NCI-H2227 (cell line): ENCODE data around the gene KSR2.
"Not testable (repeated sequence)": the region's sequence is repeated elsewhere in the genome, so short reads cannot be mapped to it uniquely, and the experiment has no call there.

ENCODE experiments used
- DNase-seq: peaks from one replicate; lab custom pipeline; 2025; ENCODE audit not compliant: unreplicated experiment; lab: John Stamatoyannopoulos, UW

Gene KSR2

DNA sequence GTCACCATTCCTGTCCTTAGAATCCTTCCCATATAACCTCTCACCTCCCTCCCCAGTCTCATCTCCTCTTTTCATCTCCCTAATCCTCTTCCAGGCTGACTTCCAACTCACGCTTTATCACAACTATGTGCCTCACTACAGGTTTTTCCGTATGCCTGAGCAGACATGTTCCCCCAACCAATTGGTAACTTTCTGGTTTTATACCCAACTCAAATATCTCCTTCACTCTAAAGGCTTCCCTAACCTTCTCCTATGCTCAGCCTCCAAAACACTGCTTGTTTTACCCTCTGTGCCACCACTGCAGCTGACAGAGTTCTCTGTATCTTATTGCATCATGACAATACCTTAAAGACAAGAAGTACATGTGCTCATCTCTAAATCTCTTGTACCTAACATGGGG is 139.7 kb downstream of the KSR2 start:
- DNase-seq: no peak

DNA sequence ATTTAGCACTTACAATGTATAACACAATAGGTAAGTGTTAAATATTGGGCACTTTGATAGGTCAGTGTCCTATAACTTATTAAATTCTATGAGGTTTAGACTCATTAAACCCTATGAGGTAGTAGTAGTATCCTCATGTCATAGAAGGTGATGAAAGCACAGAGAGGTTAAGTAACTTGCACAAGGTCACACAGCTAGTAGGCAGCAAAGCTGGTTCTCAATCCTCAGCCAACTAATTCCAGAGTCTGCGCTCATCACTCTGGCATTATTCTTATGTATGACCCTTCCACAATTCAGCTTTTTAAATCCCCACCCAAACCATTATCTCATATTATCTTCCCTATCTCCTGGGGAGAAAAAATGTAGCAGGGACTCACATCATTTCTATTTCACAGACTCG is 141.1 kb downstream of the KSR2 start:
- DNase-seq: no peak

DNA sequence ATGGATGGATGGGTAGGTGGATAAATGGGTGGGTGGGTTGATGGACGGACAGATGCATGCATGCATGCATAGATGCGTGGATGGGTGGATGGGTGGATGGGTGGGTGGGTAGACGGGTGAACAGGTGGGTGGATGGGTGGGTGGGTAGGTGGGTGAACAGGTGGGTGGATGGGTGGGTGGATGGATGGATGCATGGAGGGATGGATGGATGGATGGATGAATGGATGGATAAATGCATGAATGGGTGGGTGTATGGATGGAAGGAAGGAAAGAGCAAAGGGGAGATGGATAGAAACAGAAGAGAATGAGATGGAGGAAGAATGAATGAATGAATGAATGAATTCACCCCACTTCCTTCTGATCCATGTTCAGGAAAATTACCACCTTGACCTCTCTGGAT is 143.0 kb downstream of the KSR2 start:
- no peak for DNase-seq

DNA sequence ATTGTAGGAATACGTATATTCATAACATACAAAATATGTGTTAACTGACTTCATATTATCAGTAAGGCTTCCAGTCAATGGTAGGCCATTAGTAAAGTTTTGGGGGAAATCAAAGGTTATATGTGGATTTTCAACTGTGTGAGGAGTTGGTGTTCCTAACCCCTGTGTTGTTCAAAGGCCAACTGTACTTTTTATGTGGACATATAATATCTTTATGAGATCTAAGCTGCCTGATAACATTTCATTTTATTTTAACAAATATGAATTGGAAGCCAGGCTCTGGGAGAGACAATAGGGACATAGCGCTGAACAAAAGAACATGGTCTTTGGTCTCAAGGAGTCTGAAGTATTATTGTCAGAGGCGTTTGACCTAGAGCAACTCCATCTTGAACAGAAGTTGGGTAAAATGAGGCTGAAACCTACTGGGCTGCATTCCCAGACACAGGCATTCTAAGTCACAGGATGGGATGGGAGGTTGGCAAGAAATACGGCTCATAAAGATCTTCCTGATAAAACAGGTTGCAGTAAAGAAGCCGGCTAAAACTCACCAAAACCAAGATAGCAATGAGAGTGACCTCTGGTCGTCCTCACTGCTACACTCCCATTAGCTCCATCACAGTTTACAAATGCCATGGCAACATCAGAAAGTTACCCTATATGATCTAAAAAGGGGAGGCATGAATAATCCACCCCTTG is 147.2 kb downstream of the KSR2 start:
- no peak for DNase-seq

DNA sequence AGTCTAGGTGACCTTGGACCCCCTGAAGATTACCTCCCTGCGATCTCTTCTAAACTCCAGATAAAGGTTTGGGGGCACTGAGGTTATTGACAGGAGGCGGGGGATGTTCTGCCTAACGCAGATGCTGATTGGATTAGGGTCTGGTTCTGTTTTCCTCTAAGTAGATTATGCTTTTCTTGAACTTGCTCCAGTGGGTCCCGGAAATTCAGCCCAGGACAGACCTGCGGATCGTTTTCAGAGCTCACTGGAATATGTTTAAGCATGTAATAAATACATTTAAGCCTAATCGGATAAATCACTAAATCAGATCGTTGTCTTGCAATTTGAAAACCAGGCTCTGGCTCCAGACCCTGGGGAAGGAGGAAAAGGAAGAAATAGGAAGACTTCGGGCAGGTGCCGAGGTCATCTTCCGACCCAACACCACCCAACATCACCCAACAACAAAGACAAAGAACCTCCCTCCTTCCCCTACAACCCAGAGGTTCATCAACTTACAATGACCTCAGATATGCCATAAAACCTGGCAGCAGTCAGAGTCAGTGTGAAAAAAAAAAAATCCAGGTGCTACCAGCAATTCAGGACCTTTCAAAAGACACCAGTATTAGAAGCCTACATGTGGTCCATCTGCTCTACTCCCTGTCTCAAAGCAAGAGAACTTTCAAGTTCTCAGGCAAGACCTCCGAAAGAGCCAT is 148.4 kb downstream of the KSR2 start:
- no peak for DNase-seq

DNA sequence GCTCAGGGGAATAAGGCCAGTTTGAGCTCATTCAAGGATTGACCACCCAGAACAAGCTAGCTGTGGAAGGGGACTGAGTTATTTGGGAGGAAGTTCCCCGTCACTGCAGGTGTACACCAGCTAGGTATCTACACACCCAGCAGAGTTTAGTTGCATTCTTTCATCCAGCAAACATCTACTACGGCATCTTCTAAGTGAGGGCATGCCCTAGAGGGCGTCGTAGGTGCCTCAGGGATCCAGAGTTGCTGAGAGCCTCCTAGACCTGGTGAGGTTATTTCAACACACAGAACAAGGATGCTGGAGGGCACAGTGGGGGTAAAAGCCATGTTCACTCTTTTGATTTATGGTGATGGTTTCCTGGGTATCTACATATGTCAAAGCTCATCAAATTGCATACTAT is 149.6 kb downstream of the KSR2 start:
- DNase-seq: no peak

DNA sequence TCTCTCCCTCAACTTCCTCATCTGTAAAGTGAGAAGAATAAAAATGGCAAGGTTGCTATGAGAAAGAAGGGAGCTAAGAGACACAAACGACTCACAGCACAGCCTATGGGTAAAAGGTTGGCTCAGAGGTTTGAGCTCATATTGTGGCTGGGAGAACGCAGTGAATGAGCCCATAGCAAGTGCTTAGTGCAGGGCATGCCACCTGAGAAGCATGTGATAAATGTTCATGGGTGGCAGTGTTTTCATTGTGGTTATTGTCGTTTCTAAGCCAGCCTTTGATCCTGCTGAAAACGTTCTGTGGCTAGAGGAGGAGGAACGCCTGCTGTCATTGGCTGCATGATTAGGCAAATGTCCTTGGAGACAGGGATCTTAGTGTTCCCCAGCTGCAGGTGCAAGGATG is 150.4 kb downstream of the KSR2 start:
- DNase-seq: no peak

DNA sequence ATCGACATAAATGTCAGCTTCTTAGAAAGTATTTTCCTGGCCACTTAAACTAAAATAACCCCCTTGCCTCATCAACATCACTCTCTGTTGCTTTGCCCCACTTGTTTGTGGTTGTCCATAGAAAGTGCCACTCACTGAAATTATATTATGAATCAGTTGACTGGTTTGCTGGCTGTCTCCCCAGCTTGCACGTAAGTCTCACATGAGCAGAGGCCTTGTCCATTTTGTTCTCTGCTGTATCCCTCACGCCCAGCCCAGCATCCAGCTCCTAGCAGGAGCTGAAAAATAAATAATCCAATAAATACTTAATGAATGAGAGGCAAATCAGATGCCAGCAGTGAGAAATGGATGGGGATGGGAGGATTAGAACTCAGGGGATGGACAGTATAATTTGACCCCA is 159.3 kb downstream of the KSR2 start:
- DNase-seq: no peak

DNA sequence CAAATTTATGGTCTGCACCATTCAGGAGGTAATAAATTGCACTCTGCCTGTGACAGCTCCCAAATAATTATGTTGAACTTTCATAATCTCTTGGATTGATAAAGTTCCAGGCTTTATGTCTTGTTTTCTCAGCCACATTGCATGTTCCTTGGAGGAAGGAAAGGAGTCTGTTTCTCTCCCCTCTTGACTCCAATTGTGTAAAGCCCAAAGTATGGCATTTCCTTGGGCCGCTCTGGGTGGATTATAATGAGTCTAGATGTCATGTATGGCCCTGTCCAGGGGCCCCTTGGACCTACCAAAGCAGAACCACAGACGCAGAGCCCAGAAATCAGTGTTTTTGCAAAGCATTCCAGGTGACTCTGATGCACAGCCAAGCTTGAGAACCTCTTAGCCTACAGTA is 160.8 kb downstream of the KSR2 start:
- DNase-seq: no peak

DNA sequence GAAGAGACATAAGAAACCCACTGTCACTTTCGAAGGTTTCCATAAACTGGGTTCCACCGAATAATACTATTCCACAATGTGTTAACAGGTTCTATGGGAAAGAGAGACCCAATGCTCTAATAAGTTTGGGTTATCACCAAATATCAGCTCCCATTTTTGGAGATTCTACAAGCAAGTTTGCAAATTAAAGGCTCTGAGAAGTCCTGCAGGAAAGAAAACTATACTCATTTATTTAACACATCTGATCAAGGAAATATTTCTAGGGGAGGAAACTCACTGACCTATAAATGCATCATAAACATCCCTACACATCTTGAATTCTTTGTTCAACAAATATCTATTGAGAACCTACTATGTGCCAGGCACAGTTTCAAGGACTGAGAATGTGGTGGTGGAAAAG is 161.4 kb downstream of the KSR2 start:
- no peak for DNase-seq

DNA sequence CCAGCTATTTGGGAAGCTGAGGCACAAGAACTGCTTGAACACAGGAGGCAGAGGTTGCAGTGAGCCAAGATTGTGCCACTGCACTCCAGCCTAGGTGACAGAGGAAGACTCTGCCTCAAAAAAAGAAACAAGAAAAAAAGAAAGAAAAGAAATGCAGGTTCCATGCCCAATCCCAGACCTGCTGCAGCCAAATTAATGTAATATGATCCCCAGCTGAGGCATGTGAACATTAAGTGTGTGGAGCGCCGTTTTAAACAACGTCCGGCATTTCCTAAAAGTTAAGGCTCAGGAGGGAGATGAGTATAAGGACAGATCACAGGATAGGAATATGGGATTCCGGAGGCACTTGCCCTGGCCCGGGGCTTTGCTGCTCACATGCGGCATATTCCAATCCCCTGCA is 162.9 kb downstream of the KSR2 start:
- no peak for DNase-seq

DNA sequence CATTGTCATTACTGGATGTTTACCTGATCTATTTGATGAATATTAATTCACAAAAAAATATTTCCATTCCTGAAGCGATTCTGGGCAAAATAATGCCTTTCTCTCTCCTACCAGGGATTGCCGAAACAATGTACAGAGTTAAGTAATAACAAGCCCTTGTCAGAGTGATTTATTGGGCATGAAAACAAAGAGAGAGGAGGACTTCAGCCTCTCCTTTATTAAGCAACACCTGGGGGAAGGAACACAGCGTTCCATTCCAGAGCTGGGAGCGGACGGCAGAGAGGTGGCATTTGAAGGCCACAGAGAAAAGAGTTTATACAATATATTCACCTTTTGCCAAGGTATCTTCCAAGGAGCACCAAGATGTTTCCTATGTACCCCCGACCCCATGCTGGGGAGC is 165.8 kb downstream of the KSR2 start:
- peak; percentile 16 for DNase-seq

DNA sequence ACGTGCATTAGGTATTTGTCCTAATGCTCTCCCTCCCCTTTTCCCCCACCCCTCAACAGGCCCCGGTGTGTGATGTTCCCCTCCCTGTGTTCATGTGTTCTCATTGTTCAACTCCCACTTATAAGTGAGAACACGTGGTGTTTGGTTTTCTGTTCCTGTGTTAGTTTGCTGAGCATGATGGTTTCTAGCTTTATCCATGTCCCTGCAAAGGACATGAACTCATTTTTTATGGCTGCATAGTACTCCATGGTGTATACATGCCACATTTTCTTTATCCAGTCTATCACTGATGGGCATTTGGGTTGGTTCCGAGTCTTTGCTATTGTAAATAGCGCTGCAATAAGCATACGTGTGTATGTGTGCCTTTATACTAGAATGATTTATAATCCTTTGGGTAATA is 168.1 kb downstream of the KSR2 start:
- not testable (repeated sequence) for DNase-seq

DNA sequence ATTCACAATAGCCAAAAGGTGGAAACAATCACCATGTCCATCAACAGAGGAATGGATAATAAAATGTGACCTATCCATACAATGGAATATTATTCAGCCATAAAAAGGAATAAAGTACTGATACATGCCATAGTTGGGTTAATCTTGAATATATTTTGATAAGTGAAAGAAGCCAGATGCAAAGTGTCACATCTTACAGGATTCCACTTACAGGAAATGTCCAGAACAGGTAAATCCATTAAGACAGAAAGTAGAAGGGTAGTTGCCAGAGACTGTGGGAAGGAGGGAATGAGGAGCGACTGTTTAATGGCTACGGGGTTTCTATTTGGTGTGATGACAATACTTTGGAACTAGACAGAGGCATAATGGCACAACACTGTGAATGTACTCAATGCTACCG is 171.6 kb downstream of the KSR2 start:
- no peak for DNase-seq

DNA sequence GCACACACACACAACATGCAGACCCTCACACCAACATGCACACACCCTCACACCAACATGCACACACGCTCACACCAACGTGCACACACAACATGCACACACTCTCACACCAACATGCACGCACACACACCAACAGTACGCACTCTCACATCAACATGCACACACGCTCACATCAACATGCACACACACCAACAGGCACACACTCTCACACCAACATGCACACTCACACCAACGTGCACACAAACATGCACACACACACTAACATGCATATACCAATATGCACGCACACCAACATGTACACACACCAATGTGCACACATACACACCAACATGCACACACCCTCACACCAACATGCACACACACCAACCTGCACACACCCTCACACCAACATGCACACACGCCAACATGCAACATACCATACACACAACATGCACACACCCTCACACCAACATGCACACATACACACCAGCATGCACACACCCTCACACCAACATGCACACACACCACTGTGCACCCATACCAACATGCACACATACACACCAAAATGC is 175.8 kb downstream of the KSR2 start:
- DNase-seq: no peak

DNA sequence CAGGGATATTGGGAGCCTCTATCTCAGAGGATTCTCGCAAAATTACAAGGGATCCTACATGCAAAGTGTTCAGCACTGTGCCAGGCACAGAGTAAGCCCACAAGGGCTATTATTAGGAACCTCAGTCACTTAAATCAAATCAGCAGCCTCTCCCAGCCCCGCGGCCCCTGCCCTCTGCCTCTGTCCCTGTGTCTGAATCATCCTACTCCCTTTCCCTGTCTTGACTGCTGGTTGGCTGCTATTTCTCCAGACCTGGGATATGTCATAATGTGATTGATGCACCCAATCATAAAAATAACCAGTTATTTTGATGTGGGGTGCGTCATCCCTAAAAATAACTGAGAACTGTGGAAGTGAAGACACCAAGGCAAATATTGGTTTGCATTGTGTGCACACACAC is 176.3 kb downstream of the KSR2 start:
- DNase-seq: peak; percentile 48

DNA sequence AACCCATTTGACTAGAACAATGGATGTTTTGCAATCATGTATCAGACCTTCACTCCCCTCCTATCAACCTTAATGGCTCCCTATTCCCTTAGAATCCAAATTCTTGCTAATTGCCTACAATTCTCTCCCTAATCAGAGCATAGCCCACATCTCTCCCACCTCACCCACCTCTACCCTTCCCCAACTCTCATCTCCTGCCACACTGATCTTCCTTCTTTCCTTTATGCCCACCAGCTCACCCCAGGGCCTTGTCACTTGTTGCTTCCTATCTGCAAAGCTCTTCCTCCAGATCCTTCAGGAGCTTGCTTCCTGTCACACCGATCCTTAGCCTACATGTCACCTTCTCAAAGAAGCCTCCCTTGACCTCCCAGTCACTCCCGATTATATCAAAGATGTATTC is 177.8 kb downstream of the KSR2 start:
- DNase-seq: no peak

DNA sequence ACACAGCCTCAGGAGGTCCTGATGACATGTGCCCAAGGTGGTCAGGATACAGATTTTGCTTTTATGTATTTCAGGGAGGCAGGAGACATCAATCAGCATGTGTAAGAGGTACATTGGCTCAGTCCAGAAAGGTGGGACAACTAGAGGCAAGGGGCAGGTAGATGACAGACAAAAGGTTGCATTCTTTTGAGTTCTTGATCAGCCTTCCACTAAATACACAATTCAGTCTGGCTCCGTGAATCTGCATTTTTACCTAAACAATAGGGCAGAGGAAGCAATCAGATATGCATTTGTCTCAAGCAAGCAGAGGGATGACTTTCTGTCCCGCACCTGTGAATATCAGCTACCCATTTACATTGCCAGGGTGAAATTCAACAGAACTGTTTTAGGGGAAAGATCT is 178.6 kb downstream of the KSR2 start:
- DNase-seq: no peak

DNA sequence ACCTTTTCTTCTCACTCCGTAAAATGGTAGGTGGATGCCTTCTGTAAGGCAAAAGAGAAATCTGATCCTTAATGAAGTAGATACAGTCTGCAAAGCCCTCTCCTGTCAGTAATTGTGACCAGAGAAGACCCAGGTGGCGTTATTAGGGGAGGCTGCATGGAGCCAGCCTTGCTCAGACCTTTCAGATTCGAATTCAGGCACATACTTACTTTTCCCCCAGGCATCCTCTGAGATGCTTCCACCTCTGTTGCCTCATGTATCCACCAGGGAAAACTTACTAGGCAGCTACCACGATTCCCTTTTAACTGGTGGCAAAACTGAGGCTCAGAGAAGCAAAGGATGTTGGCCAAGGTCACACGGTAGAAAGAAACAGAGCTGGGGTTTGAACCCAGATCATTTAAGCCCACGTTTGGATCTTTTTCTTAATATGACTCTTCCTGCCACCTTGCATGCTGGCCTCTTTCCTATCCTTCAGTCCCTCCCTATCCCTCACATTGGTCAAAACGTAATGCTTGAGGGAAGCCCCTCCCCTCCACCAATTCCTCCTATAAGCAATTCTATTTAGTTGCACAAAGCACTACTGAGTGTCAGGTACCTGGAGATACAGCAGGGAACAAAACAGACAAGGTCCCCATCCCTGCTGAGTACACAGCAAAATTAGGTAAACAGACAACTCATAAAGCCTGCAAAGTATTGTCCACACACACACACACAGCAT is 179.4 kb downstream of the KSR2 start:
- no peak for DNase-seq

DNA sequence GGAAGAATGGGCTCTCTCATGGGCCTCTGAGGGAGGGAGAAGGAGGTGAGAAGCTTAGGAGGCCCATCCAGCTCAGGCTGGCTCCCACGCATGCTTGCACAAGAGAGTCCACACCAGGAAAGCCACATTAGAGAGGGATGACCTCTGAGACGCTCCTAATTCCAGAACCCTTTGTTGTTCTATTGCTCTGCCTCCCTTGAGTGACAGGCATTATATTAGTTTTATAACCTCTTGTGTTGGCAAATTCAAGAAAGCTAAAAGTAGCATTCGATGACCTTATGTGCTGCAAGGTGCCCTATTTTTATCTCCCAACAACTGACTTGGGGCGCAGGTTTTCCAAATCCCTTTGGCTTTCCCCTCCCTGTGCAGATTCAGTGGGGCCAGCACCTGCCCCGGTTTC is 190.1 kb downstream of the KSR2 start:
- DNase-seq: no peak

DNA sequence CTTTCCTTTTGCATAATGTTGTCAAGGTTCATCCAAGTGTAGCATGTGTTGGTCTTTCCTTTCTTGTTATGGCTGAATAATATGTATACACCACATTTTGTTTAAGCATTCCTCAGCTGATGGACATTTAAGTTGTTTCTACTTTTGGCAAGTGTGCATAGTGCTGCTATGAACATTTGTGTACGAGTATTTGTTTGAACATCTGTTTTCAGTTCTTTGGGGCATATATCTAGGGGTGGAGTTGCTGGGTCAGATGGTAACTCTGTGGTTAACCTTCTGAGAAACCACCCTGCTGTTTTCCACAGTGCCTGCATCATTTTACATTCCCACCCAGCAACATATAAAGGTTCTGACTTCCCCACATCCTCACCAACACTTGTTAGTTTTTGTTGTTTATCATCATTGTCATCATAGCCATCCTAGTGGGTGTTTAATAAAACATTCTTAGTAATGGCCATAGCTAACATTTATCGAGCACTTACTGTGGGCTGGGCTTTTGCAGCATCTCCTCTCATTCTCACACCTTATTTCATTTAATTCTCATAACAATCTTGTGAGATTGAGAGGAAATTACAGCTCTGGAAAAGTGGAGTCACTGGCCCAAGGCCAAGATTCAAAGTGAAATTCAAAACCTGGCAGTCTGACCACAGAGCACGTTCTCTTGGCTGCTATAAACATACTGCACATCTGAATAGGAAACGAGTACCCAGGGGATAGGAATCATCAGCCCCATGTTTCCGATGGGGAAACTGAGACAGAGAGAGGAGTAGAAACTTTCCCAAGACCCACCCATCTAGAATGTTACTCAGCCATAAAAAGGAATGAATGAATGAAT is 193.6 kb downstream of the KSR2 start:
- DNase-seq: peak; percentile 49
